Measurements from ENCODE around the gene CRIP1.

- peak; percentile 99 for TF ChIP-seq CTCF (IDR thresholded peaks at IDR 0.05; ENCODE audit: low read length)
- no peak for TF ChIP-seq EZH2 (IDR thresholded peaks at IDR 0.05; ENCODE audit: borderline replicate concordance, low read length)
Observed at GRCh38 chr14:105480807-105481801, 5.6 kb upstream of the CRIP1 start.
